GM12878 (cell line): Measurements from ENCODE around the gene SNAP47. TPM values are rescaled to one million over a fixed set of nuclear protein-coding genes. Genes with fewer than 3 reads are reported as not detected.

Experiments used
- ATAC-seq: fragments of 200-7000 bp; cut with Tn5 transposase; 3 replicates; pipeline ENCODE4 v1.9.1; 2020; ENCODE audit warnings: mild to moderate bottlenecking, moderate library complexity
- BruUV-seq: library from RNA; stranded (reverse); fragments of 400-500 nt; replicated peaks from 2 replicates; lab custom pipeline; 2021; lab: Mats Ljungman, UMichigan
- CTCF ChIA-PET: fragments of 300-600 bp; sonication (Branson Sonifier 250); formaldehyde crosslinking; extraction: SDS; loops from one replicate; lab custom pipeline; 2021; ENCODE audit warnings: inconsistent platforms; lab: Yijun Ruan, JAX
- POLR2A ChIA-PET: fragments of 350-600 bp; formaldehyde crosslinking; extraction: SDS; loops from one replicate; lab custom pipeline; 2021; ENCODE audit warnings: inconsistent platforms; lab: Charles Lee
- RAD21 ChIA-PET: fragments of 300-600 bp; sonication (Branson Sonifier 250); formaldehyde crosslinking; loops from one replicate; lab custom pipeline; 2023; ENCODE audit warnings: antibody characterized with exemption; ENCODE audit not compliant: unreplicated experiment; lab: Charles Lee
- SMC1A ChIA-PET: fragments of 300-600 bp; sonication (Branson Sonifier 250); formaldehyde crosslinking; loops from one replicate; lab custom pipeline; 2023; ENCODE audit not compliant: unreplicated experiment, uncharacterized antibody; lab: Charles Lee
- DNase-seq: peaks from one replicate; pipeline ENCODE4 v3.0.0-alpha.2; 2011; ENCODE audit warnings: low read depth, low spot score
- FAIRE-seq: peaks from 3 replicates; lab custom pipeline; 2011; peaks lifted over from hg19 to GRCh38; lab: Jason Lieb, UNC
- H2AFZ ChIP-seq: 2 replicates; pipeline ENCODE4 v1.6.0; 2011; ENCODE audit warnings: low read depth, low read length, control low read depth; ENCODE audit not compliant: control insufficient read depth
- H3K27ac ChIP-seq: 2 replicates; pipeline ENCODE4 v1.5.1; 2011; ENCODE audit warnings: control low read depth; ENCODE audit not compliant: control insufficient read depth, insufficient read depth
- H3K27me3 ChIP-seq, 2 experiments: replicated peaks in 1 of 2; 2 replicates each; pipeline versions ENCODE4 v1.6.0 to v1.6.1; 2011; ENCODE audit warnings: low read length in 1 of 2; ENCODE audit not compliant: control insufficient read depth in 2 of 2, insufficient read depth in 2 of 2
- H3K36me3 ChIP-seq, 2 experiments: 2 replicates each; pipeline ENCODE4 v1.5.1; 2011; ENCODE audit warnings: low read length in 1 of 2; ENCODE audit not compliant: control insufficient read depth in 2 of 2, insufficient read depth in 2 of 2
- H3K4me1 ChIP-seq: 2 replicates; pipeline ENCODE4 v1.6.1; 2011; ENCODE audit warnings: mild to moderate bottlenecking, low read length, moderate library complexity, mixed read lengths; ENCODE audit not compliant: control insufficient read depth, insufficient read depth
- H3K4me2 ChIP-seq: 2 replicates; pipeline ENCODE4 v1.6.0; 2011; ENCODE audit warnings: control low read depth; ENCODE audit not compliant: control insufficient read depth, insufficient read depth
- H3K4me3 ChIP-seq: fragments of 200-600 bp; sonication (generic); 2 replicates; pipeline ENCODE4 v1.5.1; 2016
- H3K79me2 ChIP-seq: 2 replicates; pipeline ENCODE4 v1.6.0; 2011; ENCODE audit warnings: low read length; ENCODE audit not compliant: control insufficient read depth, insufficient read depth
- H3K9ac ChIP-seq: 2 replicates; pipeline ENCODE4 v1.8.0; 2011; ENCODE audit warnings: low read length, control low read depth, mixed read lengths; ENCODE audit not compliant: control insufficient read depth, insufficient read depth
- H3K9me3 ChIP-seq: replicated peaks from 3 replicates; pipeline ENCODE4 v1.5.1; 2011; ENCODE audit warnings: mild to moderate bottlenecking, low read length; ENCODE audit not compliant: control insufficient read depth, insufficient read depth
- H4K20me1 ChIP-seq: 2 replicates; pipeline ENCODE4 v1.6.0; 2011; ENCODE audit not compliant: control insufficient read depth, insufficient read depth
- BHLHE40 ChIP-seq, 2 experiments: fragments of 450-650 bp in 1 of 2; IDR thresholded peaks; 2 replicates each; pipeline ENCODE4 v1.6.1; 2011 to 2017; ENCODE audit warnings: low read depth in 2 of 2, borderline replicate concordance in 1 of 2, improper control_type of control experiment in 1 of 2, low read length in 1 of 2, mild to moderate bottlenecking in 1 of 2
- RELB ChIP-seq: fragments of 450-650 bp; IDR thresholded peaks from 2 replicates; pipeline ENCODE4 v1.6.1; 2017; ENCODE audit warnings: low read depth, mild to moderate bottlenecking, moderate library complexity
- SUPT20H ChIP-seq: IDR thresholded peaks from 2 replicates; pipeline ENCODE4 v1.6.1; 2011; ENCODE audit warnings: low read depth, mild to moderate bottlenecking, low read length, moderate library complexity, borderline replicate concordance; ENCODE audit not compliant: control insufficient read depth
- TCF12 ChIP-seq: IDR thresholded peaks from 2 replicates; pipeline ENCODE4 v1.6.1; 2011; ENCODE audit warnings: low read depth, mild to moderate bottlenecking, low read length
- ZNF622 ChIP-seq: fragments of 450-650 bp; IDR thresholded peaks from 2 replicates; pipeline ENCODE4 v1.6.1; 2017; ENCODE audit warnings: mild to moderate bottlenecking, inconsistent platforms
- WGBS: methylation state at CpG from one replicate; pipeline ENCODE4 v1.1.6; 2016; ENCODE audit warnings: low lambda C conversion rate; ENCODE audit not compliant: insufficient replicate concordance, insufficient coverage; ENCODE audit errors: missing lambda C conversion rate; 5-methylcytosine and 5-hydroxymethylcytosine counted together
- in situ Hi-C: fragments of 300-500 bp; cut with MboI; formaldehyde crosslinking; loops from 9 replicates; pipeline ENCODE4 v1.14.3; 2018; ENCODE audit warnings: mixed read lengths
- intact Hi-C: fragments of 100-400 bp; cut with micrococcal nuclease; formaldehyde crosslinking; loops from one replicate; pipeline ENCODE4 v1.14.2; 2022; ENCODE audit not compliant: unreplicated experiment
- polyA plus RNA-seq, 11 experiments: library from polyadenylated mRNA; depleted of rRNA in 4 of 11; unstranded in 6 of 11; stranded (reverse) in 5 of 11; fragments of >200 nt; fragmentation: Nextera tagmentation in 4 of 11; fragmentation: Illumina TruSeq in 1 of 11; extraction: Ambion mirVana in 4 of 11; extraction: Trizol in 1 of 11; gene quantifications; 1 replicate in 1 of 11; 2 replicates in 10 of 11; pipeline versions ENCODE4 v1.2.1 to v1.2.3, GENCODE V29; 2011 to 2016; ENCODE audit warnings: inconsistent platforms in 2 of 11, missing spikeins in 2 of 11, low read depth in 1 of 11
- total RNA-seq, 4 experiments: library from RNA; depleted of rRNA in 3 of 4; stranded (reverse); fragments of >200 nt in 3 of 4; fragmentation: Illumina TruSeq in 1 of 4; extraction: Trizol in 1 of 4; gene quantifications; 2 replicates each; pipeline versions ENCODE4 v1.2.1 to v1.2.3, GENCODE V29; 2013 to 2021
- TF ChIP-seq, protein P1 (sequence below): fragments of 450-650 bp; IDR thresholded peaks from 2 replicates; pipeline ENCODE4 v1.6.1; 2017; ENCODE audit warnings: antibody characterized with exemption, mild to moderate bottlenecking, moderate library complexity

Gene SNAP47
- total and polyA plus RNA-seq, 10 of the 15 experiments (the other 5 are each of a cell fraction or from before 2014, with no cell fraction given): 1.3 to 39.6 (median 25.2) TPM

GRCh38 chr1:227747382-227747781 is 12.1 kb downstream of the SNAP47 start (continued):
- TF ChIP-seq, protein P1, sequence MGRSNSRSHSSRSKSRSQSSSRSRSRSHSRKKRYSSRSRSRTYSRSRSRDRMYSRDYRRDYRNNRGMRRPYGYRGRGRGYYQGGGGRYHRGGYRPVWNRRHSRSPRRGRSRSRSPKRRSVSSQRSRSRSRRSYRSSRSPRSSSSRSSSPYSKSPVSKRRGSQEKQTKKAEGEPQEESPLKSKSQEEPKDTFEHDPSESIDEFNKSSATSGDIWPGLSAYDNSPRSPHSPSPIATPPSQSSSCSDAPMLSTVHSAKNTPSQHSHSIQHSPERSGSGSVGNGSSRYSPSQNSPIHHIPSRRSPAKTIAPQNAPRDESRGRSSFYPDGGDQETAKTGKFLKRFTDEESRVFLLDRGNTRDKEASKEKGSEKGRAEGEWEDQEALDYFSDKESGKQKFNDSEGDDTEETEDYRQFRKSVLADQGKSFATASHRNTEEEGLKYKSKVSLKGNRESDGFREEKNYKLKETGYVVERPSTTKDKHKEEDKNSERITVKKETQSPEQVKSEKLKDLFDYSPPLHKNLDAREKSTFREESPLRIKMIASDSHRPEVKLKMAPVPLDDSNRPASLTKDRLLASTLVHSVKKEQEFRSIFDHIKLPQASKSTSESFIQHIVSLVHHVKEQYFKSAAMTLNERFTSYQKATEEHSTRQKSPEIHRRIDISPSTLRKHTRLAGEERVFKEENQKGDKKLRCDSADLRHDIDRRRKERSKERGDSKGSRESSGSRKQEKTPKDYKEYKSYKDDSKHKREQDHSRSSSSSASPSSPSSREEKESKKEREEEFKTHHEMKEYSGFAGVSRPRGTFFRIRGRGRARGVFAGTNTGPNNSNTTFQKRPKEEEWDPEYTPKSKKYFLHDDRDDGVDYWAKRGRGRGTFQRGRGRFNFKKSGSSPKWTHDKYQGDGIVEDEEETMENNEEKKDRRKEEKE: no peak
- no peak for TF ChIP-seq RELB

DNA sequence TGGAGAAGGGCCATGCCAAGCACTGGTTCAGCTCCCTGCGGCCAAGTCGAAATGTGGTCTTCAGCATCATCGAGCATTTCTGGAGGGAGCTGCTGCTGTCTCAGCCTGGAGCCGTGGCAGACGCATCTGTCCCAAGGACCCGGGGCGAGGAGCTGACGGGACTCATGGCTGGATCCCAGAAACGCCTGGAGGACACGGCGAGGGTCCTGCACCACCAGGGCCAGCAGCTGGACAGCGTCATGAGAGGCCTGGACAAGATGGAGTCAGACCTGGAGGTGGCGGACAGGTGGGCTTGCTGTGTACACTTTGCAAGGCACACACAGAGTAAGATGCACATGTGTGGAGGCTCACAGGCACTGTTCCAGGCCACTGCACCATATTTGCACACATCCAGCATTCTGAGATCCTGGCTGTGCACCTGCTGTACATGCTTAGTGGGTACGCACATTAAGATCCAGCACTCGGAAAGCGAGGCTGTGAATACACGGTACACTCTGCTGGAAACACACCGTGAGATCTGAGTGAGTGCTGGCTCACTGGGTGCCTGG is 12.8 kb downstream of the SNAP47 start:
- H3K4me2 ChIP-seq: no peak overlapping the region
- H4K20me1 ChIP-seq: no peaks in the 10 kb centered on the region
- no peaks in the 10 kb centered on the region for H3K4me1 ChIP-seq
- ChIA-PET CTCF (no interaction called here), RAD21 (no interaction called here), SMC1A (no interaction called here), POLR2A (no interaction called here)
- H3K9ac ChIP-seq: no peak overlapping the region
- WGBS: 97% methylated on average over 18 of the region's 18 CpGs
- H3K27me3 ChIP-seq: no peaks in the 10 kb centered on the region
- H3K27ac ChIP-seq: no peak overlapping the region
- H3K79me2 ChIP-seq: no peaks in the 10 kb centered on the region
- TF ChIP-seq SUPT20H (no peak), TCF12 (no peak), ZNF622 (no peak), BHLHE40 (IDR thresholded peaks at IDR 0.05; ENCODE audit: borderline replicate concordance in 1 of 2, low read depth in 2 of 2, low read length in 1 of 2) (no peak)
- no peak overlapping the region for H3K4me3 ChIP-seq
- in situ Hi-C loops (no loop called here), intact Hi-C loops (no loop called here)
- H3K36me3 ChIP-seq: peaks cover 6 to 8% of the 10 kb centered on the region in 2 experiments; a peak in 3 of 4 replicates
- H3K9me3 ChIP-seq: no peaks in the 10 kb centered on the region
- H2AFZ ChIP-seq: no peak overlapping the region
- FAIRE-seq (no peak), DNase-seq (no peak), ATAC-seq (no peak)
- BruUV-seq: no TSS peak
